HG02642 (cell line): ENCODE measurements around the gene PUS1.

ENCODE experiments used
- ATAC-seq: cut with Tn5 transposase; IDR thresholded peaks from one replicate; pipeline ENCODE4 v1.9.1; 2021; ENCODE audit warnings: mild to moderate bottlenecking; ENCODE audit not compliant: unreplicated experiment, poor library complexity

Gene PUS1

DNA sequence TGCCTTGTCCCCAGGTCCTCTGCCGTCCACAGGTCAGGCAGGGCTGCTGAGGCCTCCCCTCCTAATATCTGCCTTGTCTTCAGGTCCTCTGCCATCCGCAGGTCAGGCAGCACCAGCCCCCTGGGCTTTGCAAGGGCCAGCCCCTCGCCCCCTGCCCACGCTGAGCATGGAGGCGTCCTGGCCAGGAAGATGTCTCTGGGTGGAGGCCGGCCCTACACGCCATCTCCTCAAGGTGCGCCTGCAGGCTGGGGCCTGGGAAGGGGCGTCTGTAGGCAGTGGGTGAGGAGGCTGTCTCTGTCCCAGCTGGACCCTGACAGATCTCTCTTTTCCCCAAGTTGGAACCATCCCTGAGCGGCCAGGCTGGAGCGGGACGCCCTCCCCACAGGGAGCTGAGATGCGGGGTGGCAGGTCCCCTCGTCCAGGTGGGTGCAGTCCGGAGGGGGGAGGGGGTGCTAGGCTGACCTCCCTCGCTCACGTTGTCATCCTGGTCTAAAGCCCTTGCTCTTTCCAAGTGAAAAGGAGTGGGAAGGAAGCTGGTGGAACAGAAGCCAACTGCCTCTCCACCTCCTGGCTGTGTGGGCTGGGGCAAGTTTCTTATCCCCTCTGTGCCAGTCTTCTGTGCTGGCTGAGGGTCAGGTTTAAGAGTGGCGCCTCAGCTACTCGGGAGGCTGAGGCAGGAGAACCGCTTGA, 13.9 kb upstream of the PUS1 start:
- ATAC-seq = no peak

DNA sequence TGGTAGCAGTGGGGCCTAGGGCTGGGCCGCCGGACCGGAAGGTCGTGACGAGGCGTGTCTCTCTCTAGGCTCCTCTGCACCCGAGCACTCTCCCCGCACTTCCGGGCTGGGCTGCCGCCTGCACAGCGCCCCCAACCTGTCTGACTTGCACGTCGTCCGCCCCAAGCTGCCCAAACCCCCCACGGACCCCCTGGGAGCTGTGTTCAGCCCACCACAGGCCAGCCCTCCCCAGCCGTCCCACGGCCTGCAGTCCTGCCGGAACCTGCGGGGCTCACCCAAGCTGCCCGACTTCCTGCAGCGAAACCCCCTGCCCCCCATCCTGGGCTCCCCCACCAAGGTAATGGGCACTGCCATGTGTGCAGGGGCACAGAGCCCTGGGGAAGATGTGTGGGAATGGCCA, 13.3 kb upstream of the PUS1 start:
- ATAC-seq = no peak

DNA sequence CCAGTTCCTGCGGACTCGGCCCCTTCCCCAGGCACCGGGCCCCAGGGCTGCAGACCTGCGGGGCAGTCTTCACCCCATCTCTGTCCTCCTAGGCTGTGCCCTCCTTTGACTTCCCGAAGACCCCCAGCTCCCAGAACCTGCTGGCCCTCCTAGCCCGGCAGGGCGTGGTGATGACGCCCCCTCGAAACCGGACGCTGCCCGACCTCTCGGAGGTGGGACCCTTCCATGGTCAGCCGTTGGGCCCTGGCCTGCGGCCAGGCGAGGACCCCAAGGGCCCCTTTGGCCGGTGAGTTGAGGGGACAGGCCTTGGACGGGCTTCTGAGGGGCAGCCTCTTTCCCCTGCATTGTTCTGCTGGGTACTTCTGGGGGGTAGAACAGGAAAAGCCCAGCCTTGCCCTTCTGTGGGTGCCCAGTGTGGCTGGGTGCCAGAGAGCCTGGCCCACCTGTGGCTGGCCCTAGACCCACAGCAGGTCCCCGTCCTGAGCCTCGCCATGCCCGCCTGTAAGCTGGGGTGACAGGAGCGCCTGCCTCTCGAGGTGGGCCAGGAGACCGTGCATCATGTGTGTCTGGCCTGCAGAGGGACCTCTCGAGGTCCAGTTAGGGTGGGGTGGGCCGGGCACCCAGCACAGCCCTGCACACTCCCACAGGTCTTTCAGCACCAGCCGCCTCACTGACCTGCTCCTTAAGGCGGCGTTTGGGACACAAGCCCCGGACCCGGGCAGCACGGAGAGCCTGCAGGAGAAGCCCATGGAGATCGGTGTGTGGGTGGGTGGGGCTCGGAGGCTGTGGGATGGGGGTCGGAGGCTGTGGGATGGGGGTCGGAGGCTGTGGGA, 12.6 kb upstream of the PUS1 start:
- no peak for ATAC-seq

DNA sequence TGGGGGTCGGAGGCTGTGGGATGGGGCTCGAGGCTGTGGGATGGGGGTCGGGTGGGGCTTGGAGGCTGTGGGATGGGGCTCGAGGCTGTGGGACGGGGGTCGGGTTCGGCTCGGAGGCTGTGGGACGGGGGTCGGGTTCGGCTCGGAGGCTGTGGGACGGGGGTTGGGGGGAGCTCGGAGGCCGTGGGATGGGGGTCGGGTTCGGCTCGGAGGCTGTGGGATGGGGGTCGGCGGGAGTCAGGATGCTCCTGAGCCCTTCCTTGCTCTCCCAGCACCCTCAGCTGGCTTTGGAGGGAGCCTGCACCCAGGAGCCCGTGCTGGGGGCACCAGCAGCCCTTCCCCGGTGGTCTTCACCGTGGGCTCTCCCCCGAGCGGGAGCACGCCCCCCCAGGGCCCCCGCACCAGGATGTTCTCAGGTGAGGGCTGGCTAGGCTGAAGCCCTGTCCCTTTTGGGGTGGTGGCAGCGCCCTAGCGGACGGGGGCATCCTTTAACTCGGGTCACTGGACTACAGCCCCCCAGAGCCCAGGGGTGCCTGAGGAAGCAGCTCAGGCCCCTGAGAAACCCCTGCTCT, 11.9 kb upstream of the PUS1 start:
- no peak for ATAC-seq

DNA sequence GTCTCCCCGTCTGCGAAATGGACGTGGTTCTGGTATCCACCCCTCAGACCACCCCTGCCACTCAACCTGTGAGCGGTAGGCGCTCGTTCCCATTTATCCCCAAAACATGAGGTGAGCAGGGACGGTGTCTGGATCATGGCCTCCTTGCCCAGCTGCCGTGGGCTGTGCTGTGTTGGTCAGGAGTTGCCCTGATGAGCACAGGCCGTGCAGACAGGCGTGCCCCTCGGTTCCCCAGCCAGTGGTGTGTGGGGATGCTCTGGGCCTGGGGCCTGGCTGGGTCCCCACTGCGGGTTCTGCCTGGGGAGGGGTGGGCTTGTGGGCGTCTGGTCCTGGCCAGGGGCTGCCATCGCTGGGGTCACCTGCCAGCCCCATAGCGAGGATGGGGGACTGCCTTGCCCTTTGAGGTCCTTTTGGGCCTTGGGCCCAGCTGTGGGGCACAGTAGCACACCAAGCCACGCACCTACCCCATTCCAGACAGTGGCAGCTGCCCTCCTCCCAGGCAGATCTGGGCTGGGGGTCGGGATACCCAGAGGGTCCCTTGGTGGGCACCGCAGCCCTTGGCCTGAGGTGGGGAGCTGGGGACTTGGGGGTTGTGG, 11.3 kb upstream of the PUS1 start:
- ATAC-seq = no peak

DNA sequence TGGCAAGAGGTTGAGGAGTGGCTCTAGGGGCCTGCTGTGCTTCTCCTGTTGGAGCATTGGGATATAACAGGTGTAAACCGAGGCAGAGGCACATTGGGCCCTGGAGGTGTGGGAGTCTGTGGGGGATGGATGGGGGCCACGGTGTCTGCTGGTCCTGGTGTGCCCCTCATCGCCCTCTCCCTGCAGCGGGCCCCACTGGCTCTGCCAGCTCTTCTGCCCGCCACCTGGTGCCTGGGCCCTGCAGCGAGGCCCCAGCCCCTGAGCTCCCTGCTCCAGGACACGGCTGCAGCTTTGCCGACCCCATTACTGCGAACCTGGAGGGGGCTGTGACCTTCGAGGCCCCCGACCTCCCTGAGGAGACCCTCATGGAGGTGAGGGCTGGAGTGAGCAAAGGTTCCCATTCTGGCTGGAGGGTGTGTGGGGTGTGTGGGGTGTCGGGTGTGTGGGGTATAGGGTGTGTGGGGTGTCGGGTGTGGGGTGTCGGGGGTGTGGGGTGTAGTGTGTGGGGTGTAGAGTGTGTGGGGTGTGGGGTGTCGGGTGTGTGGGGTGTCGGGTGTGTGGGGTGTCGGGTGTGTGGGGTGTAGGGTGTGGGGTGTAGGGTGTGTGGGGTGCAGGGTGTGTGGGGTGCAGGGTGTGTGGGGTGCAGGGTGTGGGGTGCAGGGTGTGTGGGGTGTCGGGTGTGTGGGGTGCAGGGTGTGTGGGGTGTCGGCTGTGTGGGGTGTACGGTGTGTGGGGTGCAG, 10.6 kb upstream of the PUS1 start:
- ATAC-seq = no peak

DNA sequence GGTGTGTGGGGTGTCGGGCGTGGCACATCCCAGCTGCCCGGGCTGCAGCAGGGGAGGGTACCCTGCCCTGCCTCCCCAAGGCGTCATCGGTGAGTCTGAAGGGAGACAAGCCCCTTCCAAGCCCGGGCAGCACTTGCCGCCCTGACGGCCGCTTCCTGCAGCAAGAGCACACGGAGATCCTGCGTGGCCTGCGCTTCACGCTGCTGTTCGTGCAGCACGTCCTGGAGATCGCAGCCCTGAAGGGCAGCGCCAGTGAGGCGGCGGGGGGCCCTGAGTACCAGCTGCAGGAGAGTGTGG, 10.1 kb upstream of the PUS1 start:
- ATAC-seq = no peak

DNA sequence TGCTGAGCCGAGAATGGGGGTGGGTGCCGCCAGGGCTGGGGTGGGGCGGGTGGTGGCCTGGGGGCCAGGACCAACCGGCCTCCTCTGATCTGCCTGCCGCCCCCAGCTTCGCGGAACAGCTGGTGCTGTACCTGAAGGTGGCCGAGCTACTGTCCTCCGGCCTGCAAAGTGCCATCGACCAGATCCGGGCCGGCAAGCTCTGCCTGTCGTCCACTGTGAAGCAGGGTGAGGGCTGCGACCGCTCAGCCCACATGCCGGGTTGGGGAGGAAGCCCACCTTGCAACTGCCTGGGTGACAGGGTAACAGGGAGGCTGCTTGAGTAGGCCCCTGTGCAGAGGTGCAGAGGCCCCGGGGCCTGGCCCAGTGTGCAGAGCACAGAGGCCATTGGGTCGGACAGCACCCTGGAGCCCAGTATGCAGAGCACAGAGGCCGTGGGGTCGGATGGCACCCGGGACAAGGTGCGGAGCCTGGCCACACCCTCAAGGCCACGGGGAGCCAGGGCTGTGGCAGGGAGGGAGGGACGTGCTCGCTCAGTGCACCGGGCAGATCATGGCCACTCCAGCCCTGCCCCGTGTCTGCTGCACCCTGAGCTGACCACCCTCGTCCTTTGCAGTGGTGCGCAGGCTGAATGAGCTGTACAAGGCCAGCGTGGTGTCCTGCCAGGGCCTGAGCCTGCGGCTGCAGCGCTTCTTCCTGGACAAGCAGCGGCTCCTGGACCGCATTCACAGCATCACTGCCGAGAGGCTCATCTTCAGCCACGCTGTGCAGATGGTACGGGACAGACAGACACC, 9.5 kb upstream of the PUS1 start:
- no peak for ATAC-seq

DNA sequence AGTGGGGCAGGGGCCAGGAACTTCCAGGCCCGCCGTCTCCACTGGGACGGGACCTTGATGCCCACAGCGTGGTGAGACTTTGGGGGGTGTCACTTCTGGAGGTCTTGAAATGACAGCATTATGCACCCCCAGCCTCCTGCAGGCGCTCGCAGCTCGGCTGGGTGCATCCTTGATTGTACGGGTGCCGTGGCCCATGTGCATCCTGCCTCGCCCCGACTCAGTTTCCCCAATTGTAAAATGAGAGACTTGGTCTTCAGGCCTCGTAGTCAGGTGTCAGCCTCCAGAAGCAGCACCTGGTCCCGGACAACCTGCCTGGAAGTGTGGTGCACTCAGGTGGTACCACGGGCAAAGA, 8.9 kb upstream of the PUS1 start:
- ATAC-seq = no peak

DNA sequence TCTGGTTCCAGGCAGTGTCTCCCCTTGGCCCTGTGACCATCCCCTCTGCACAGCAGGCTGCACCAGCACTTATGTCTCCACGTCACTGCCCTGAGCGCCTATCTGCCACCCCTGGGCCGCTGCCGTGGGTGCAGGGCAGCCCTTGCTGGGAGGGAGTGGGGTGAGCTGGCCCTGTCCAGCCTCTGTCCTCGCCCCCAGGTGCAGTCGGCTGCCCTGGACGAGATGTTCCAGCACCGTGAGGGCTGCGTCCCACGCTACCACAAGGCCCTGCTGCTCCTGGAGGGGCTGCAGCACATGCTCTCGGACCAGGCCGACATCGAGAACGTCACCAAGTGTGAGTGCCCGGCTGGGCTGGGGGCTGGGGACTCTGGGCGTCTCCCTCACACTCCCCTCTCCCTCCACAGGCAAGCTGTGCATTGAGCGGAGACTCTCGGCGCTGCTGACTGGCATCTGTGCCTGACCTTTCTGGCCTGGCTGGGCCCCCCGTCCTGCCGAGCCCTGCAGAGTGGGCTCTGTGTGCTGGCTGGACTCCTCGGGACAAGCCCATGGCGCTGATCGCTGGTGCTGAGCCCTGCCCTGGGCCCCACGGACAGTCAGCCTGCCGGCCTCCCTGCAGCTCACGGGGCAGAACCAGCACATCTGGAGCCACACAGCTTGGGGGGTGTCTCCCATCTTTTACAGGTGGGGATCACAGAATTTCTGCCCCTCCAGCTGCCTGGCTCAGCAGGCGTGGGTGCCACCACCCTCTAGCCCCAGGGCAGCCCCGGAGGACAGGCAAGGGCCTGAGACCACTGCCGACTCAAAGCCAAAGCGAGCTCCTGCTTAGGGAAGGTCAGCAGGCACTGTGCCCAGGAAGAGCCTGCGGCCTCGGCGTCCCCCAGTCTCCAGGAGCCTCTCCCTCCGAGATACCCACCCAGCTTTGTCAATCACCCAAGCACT, 7.9 kb upstream of the PUS1 start:
- no peak for ATAC-seq

DNA sequence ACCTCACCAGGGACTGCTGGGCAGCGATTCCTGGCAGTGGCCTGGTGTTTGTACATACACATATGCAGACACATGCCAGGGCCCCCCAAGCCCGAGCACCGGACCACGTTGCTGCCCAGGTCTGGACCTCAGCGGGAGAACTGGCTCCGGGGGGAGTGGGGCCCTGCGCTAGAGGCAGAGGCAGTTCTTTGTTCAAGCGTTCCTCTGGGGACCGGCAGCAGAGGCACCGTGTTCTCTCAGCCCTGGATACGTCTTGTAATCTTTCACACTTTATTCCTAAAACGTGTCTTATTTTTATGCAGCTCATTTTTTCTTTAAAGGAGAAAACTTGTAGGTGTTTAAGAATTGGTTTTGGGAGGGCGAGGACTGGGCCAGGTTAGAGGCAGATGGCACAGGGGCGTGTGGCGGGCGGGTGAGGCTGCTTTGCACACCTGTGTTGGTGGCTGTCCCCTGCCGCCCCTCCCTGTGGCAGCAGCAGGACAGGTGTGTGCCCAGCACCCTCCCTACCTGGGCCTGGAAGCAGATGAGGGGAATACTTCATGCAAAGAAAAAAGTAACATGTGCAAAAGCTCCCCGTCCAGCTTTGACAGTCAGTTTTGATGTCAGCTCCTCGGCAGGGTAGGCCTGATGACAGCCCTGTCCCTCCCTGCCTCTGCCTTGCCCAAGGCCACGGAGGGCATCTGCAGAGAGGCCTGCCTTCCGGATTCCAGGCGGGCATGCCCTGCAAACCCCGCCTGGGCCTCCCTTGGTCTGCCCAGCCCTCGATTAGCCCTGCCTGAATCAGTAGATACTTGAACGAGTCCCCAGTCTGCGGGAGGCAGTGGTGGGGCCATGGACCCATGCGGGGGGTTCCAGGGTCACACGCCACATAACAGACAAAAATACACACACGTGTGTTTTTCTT, 7.0 kb upstream of the PUS1 start:
- no peak for ATAC-seq

DNA sequence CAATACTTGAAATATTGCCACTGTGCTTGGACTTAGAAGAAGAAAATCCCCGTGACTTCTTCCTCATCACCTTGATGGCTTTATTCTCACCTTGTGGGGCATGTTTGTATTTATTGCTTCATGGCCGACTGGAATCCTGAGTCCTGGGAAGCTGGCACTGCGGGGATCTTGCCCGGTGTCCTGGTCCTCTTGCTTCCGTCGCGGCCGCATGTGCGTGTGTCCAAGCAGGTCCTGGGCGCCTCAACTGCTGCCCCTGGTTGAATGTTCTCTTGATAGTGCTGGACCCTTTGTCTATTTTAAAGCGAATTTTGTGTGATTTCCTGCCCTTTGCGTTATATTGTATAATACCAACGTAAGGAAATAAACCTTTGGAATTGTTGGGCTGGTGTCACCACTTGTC, 6.3 kb upstream of the PUS1 start:
- no peak for ATAC-seq

DNA sequence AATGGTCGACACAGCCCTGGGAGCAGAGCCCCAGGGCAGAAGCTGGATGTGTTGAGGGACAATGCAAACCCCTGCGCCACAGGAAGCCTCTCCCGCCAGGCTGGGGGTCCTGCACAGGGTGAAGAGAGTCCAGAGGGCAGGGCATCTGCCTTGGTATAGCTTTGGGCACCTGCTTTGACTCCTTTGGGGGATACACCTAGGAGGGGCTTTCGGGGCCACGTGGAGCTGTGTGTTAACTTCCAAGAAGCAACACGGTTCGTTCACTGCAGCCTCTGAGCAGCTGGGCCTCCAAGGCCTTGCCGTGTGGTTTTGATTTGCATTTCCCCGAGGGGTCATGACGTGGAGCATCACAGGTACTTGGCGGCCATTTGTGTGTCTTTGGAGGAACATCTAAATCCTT, 5.8 kb upstream of the PUS1 start:
- peak; percentile 71 for ATAC-seq

DNA sequence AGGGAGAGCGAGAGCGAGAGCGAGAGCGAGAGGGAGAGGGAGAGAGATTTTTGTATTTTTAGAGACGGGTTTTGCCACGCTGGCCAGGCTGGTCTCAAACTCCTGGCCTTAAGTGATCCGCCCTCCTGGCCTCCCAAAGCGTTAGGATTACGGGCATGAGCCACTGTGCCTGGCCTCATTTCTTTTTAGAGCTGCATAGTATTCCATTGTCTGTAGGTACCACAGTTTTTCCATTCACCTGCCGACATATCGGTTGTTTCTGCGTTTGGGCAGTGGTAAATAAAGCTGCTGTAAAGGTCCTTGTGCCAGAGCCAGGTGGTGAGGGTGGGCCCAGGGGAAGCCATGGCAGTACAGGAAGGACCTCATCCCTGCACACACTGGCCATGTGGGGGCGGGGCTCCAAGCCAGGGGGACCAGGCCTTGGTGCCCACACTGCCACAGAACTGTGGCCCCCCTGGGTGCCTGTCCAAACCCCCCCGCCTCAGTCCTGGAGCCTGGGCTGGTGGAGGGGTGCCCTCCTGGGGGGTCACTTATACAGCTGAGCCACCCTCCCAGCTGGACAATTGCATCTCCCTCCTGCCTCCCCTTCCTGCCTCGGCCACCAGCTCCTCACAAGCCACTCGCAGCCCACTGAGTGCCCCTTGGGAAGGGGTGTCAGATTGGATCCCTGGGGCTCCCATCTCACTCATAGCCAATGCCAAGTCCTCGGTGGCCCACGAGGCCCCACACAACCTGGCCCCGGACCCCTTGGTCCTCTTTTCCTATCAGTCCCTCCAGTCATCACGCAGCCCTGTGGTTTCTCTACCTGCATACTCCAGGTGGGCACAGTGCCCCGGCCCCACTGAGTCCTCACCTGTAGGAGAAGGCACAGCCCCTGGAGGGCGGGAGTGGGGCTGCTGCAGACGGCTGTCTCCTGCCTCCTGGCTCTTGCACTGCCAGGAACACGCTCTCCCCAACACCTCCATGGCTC, 1.7 kb upstream of the PUS1 start:
- ATAC-seq = no peak

DNA sequence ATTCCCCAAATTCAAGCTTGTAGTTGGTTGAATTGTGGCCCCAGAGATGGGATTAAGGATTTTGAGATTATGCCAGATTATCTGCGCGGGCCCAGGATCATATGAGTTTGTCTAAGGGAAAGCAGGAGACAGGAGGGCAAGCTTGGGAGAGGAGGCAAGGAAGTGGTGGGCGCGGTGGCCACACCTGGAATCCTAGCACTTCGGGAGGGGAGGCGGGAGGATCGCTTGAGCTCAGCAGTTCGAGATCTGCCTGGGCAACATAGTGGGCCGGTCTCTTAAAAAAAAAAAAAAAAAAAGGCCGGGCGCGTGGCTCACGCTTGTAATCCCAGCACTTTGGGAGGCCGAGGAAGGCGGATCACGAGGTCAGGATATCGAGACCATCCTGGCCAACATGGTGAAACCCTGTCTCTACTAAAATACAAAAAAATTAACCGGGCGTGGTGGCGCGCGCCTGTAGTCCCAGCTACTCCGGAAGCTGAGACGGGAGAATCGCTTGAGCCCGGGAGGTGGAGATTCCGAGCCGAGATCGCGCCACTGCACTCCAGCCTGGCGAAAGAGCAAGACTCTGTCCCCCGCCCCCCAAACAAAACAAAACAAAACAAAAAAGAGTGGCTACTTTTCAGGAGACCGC, 881 bp upstream of the PUS1 start:
- peak; percentile 1 for ATAC-seq
